K562 (cell line): ENCODE measurements around the gene PMPCA. TPM values are rescaled to one million over a fixed set of nuclear protein-coding genes. Genes with fewer than 3 reads are reported as not detected.

ENCODE experiments used
- ATF7 ChIP-seq: fragments of 450-650 bp; IDR thresholded peaks from 2 replicates; pipeline ENCODE4 v1.7.1; 2014; ENCODE audit warnings: mild to moderate bottlenecking, moderate library complexity
- MAFG ChIP-seq: fragments of 450-650 bp; conservative IDR thresholded peaks from 2 replicates; pipeline ENCODE4 v1.6.1; 2016; ENCODE audit warnings: missing genetic modification characterization, missing compliant biosample characterization
- MCM7 ChIP-seq, 2 experiments: fragments of 450-650 bp; IDR thresholded peaks; 2 replicates each; pipeline ENCODE4 v1.6.1; 2016 to 2018
- NFATC3 ChIP-seq: fragments of 450-650 bp; IDR thresholded peaks from 2 replicates; pipeline ENCODE4 v1.6.1; 2017; ENCODE audit warnings: mild to moderate bottlenecking
- PML ChIP-seq: IDR thresholded peaks from 2 replicates; pipeline ENCODE4 v1.6.1; 2012; ENCODE audit warnings: low read length, inconsistent platforms
- POLR2AphosphoS5 ChIP-seq: IDR thresholded peaks from 2 replicates; pipeline ENCODE4 v1.6.1; 2011; ENCODE audit warnings: mild to moderate bottlenecking, low read depth, low read length, moderate library complexity; ENCODE audit not compliant: control insufficient read depth, insufficient read depth
- RUNX1 ChIP-seq: sonication (generic); IDR thresholded peaks from 2 replicates; pipeline ENCODE4 v1.6.1; 2016; ENCODE audit warnings: antibody characterized with exemption, low read depth
- polyA plus RNA-seq, 8 experiments: library from polyadenylated mRNA; depleted of rRNA in 4 of 8; stranded (reverse) in 5 of 8; unstranded in 3 of 8; fragments of >200 nt; fragmentation: Nextera tagmentation in 2 of 8; fragmentation: Illumina TruSeq in 1 of 8; extraction: Ambion mirVana in 2 of 8; extraction: Trizol in 1 of 8; gene quantifications; 2 replicates each; pipeline versions ENCODE4 v1.2.1 to v1.2.3, GENCODE V29; 2011 to 2014; ENCODE audit warnings: inconsistent platforms in 1 of 8, missing spikeins in 1 of 8
- total RNA-seq, 7 experiments: library from RNA; depleted of rRNA in 6 of 7; stranded (reverse); fragments of >200 nt in 6 of 7; fragmentation: Illumina TruSeq in 2 of 7; extraction: Trizol in 2 of 7; gene quantifications; 2 replicates each; pipeline versions ENCODE4 v1.2.1 to v1.2.3, GENCODE V29; 2011 to 2021; ENCODE audit warnings: low replicate concordance in 1 of 7
- TF ChIP-seq, protein P1 (sequence below): fragments of 250-450 bp; sonication (Bioruptor Pico); IDR thresholded peaks from 2 replicates; pipeline ENCODE4 v1.8.0; 2022; ENCODE audit warnings: inconsistent platforms
- TF ChIP-seq, protein P2 (sequence below): fragments of 450-650 bp; IDR thresholded peaks from 2 replicates; pipeline ENCODE4 v1.6.1; 2017; ENCODE audit warnings: antibody characterized with exemption, mild to moderate bottlenecking
- TF ChIP-seq, protein P3 (sequence below): sonication (generic); formaldehyde crosslinking; IDR thresholded peaks from 2 replicates; pipeline ENCODE4 v1.5.0; 2020; ENCODE audit warnings: missing genetic modification reagents
- TF ChIP-seq, protein P4 (sequence below): fragments of 250-450 bp; sonication (Bioruptor Pico); IDR thresholded peaks from 2 replicates; pipeline ENCODE4 v1.5.0; 2021; ENCODE audit warnings: mild to moderate bottlenecking, moderate library complexity
- TF ChIP-seq, protein P5 (sequence below): conservative IDR thresholded peaks from 2 replicates; pipeline ENCODE4 v1.6.1; 2011; ENCODE audit warnings: low read depth, mild to moderate bottlenecking, low read length; ENCODE audit not compliant: control insufficient read depth

The PMPCA gene
- total and polyA plus RNA-seq, 9 of the 15 experiments (the other 6 are each of a cell fraction or from before 2014, with no cell fraction given) = 23.9 to 143 (median 86.6) TPM

DNA sequence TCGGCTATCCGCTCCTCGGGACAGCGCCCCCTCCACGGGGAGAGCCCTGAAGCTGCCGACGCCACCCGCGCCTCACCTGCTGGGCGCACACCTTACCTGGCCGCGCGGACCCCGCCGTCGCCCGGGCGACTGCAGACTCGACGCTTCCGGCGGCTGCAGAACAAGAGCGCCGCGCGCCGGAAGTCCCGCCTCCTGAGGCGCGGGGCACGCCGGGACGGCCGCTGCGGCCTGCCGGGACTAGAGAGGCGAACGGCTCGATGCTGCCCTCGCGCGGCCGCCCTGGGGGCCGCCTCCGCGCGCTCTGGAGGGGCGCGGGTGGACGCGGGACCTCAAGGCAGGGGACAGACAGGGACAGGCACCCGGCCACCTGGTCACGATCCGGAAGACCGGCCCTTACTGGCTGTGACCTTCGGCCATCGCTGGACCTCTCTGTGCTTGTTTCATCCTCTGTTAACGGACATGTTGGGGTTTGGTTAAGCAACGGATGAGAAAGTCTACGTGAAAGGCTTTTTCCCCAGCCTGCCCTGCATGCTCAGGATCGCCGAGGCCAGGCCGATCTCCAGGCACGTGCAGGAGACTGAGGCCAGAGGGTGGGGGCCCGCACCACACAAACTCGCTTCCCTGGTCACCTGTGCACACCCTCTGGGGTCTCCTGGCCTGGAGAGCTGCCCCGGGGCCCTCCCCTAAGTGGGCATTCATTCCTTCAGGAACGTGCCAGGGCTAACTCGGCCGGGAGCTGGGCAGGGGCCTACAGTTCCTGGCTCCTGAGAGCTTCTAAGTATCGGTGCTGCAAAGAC, 10.2 kb upstream of the PMPCA start, which contains the start of gene SNAPC4 (continued):
- TF ChIP-seq, protein P1, sequence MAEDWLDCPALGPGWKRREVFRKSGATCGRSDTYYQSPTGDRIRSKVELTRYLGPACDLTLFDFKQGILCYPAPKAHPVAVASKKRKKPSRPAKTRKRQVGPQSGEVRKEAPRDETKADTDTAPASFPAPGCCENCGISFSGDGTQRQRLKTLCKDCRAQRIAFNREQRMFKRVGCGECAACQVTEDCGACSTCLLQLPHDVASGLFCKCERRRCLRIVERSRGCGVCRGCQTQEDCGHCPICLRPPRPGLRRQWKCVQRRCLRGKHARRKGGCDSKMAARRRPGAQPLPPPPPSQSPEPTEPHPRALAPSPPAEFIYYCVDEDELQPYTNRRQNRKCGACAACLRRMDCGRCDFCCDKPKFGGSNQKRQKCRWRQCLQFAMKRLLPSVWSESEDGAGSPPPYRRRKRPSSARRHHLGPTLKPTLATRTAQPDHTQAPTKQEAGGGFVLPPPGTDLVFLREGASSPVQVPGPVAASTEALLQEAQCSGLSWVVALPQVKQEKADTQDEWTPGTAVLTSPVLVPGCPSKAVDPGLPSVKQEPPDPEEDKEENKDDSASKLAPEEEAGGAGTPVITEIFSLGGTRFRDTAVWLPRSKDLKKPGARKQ (CRISPR knock-in tag) = no peak
- TF ChIP-seq POLR2AphosphoS5 (peak; percentile 47; the same call in 1 of the 2 replicates), MAFG (no peak), MCM7 (IDR thresholded peaks at IDR 0.05) (no peak), PML (no peak), NFATC3 (no peak), RUNX1 (no peak), ATF7 (peak; percentile 74; the same call in 1 of the 2 replicates)
- TF ChIP-seq, protein P2, sequence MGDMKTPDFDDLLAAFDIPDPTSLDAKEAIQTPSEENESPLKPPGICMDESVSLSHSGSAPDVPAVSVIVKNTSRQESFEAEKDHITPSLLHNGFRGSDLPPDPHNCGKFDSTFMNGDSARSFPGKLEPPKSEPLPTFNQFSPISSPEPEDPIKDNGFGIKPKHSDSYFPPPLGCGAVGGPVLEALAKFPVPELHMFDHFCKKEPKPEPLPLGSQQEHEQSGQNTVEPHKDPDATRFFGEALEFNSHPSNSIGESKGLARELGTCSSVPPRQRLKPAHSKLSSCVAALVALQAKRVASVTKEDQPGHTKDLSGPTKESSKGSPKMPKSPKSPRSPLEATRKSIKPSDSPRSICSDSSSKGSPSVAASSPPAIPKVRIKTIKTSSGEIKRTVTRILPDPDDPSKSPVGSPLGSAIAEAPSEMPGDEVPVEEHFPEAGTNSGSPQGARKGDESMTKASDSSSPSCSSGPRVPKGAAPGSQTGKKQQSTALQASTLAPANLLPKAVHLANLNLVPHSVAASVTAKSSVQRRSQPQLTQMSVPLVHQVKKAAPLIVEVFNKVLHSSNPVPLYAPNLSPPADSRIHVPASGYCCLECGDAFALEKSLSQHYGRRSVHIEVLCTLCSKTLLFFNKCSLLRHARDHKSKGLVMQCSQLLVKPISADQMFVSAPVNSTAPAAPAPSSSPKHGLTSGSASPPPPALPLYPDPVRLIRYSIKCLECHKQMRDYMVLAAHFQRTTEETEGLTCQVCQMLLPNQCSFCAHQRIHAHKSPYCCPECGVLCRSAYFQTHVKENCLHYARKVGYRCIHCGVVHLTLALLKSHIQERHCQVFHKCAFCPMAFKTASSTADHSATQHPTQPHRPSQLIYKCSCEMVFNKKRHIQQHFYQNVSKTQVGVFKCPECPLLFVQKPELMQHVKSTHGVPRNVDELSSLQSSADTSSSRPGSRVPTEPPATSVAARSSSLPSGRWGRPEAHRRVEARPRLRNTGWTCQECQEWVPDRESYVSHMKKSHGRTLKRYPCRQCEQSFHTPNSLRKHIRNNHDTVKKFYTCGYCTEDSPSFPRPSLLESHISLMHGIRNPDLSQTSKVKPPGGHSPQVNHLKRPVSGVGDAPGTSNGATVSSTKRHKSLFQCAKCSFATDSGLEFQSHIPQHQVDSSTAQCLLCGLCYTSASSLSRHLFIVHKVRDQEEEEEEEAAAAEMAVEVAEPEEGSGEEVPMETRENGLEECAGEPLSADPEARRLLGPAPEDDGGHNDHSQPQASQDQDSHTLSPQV = peak; percentile 82
- TF ChIP-seq, protein P3, sequence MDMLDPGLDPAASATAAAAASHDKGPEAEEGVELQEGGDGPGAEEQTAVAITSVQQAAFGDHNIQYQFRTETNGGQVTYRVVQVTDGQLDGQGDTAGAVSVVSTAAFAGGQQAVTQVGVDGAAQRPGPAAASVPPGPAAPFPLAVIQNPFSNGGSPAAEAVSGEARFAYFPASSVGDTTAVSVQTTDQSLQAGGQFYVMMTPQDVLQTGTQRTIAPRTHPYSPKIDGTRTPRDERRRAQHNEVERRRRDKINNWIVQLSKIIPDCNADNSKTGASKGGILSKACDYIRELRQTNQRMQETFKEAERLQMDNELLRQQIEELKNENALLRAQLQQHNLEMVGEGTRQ (CRISPR knock-in tag) = no peak
- TF ChIP-seq, protein P4, sequence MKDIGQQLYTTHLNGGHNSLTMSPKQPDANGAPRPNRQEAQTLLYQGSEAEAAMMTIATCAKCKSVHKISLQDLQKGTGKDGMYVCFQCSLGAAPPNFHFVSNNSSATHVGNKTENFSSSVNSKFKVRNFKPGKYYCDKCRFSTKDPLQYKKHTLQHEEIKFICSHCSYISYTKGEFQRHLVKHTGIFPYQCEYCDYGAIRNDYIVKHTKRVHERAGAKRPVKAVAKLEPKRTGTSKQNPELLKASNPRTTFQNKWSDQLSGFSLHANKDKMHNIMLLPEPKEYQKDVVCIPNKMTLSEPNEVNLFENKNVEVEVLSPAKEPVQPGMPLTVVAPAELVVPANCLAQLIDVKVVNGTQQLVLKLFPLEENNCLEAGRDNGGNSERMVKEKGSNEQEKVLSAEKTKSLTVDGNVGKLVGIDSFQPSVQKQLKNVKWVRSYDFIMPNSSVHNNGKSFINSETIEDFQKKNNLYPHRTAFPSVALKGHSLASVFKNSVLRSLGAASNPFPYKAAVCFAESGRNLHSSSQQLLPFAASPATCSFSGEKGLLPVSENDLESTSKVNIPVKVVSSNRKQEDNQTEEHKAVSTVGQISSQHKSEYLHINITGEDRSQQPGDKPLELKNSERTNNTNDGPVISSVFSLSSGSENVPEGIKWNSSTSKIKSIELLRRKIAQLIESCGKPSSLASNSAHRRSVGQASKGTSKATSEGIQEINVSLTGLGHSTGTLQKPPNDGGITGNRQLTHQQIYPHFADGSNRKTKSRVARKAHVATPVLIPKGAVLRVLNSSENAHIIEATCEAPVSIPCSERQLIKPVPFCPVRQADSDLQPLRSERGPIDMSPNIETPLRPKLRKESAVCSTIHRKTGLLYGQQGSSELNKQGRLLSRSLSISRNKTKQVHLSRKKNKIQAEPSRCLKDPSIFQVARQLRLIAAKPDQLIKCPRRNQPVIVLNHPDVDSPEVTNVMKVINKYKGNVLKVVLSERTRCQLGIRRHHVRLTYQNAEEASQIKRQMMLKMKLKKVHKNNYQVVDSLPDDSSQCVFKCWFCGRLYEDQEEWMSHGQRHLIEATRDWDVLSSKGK (CRISPR knock-in tag) = no peak
- TF ChIP-seq, protein P5, sequence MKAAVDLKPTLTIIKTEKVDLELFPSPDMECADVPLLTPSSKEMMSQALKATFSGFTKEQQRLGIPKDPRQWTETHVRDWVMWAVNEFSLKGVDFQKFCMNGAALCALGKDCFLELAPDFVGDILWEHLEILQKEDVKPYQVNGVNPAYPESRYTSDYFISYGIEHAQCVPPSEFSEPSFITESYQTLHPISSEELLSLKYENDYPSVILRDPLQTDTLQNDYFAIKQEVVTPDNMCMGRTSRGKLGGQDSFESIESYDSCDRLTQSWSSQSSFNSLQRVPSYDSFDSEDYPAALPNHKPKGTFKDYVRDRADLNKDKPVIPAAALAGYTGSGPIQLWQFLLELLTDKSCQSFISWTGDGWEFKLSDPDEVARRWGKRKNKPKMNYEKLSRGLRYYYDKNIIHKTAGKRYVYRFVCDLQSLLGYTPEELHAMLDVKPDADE = peak; percentile 42; the same call in 1 of the 2 replicates
